Adrenal gland (tissue), 5 donors: ENCODE data around the gene CNN3.

Source experiments
- POLR2A ChIP-seq, 2 donors: fragments of 450-650 bp; IDR thresholded peaks; one replicate each; pipeline ENCODE4 v1.6.1; 2017; ENCODE audit warnings: antibody characterized with exemption in 2 of 2, mild to moderate bottlenecking in 2 of 2, moderate library complexity in 1 of 2
- TF ChIP-seq, protein P1 (sequence below), 6 experiments: fragments of 450-650 bp in 4 of 6; fragments of 200-600 bp in 2 of 6; sonication (generic) in 1 of 6; IDR thresholded peaks; 1 replicate in 5 of 6; 2 replicates in 1 of 6; pipeline versions ENCODE4 v1.5.1 to v1.8.0; 2016 to 2021; ENCODE audit warnings: antibody characterized with exemption in 6 of 6, mild to moderate bottlenecking in 2 of 6, moderate library complexity in 1 of 6
- donor health status: DM: no; HTN: no; CAD: no.

DNA sequence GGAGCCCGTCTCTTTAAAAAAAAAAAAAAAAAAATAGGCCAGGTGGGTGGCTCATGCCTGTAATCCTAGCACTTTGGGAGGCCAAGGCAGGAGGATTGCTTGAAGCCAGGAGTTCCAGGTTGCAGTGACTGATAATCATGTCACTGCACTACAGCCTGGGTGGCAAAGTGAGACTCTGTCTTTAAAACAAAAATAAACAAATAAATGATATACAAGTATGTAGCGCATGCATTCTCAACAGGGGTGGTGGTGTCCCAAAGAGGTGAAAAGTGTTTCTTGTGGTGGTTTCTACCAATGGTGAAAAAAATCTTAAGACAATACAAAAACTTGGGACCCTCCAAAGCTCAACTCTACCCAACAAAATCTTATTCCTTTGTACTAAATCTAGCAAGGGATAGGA is 17.9 kb downstream of the CNN3 start:
- TF ChIP-seq, protein P1, sequence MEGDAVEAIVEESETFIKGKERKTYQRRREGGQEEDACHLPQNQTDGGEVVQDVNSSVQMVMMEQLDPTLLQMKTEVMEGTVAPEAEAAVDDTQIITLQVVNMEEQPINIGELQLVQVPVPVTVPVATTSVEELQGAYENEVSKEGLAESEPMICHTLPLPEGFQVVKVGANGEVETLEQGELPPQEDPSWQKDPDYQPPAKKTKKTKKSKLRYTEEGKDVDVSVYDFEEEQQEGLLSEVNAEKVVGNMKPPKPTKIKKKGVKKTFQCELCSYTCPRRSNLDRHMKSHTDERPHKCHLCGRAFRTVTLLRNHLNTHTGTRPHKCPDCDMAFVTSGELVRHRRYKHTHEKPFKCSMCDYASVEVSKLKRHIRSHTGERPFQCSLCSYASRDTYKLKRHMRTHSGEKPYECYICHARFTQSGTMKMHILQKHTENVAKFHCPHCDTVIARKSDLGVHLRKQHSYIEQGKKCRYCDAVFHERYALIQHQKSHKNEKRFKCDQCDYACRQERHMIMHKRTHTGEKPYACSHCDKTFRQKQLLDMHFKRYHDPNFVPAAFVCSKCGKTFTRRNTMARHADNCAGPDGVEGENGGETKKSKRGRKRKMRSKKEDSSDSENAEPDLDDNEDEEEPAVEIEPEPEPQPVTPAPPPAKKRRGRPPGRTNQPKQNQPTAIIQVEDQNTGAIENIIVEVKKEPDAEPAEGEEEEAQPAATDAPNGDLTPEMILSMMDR (IDR thresholded peaks at IDR 0.05), result no peak
- TF ChIP-seq POLR2A (IDR thresholded peaks at IDR 0.05), result no peak
